Activated CD4-positive, alpha-beta T cell treated with anti-CD3 and anti-CD28 coated beads for 1 hour (primary cell): ENCODE data around the gene EPHA2.

Experiments
- DNase-seq: peaks from one replicate; pipeline ENCODE4 v3.0.0-alpha.2; 2020

Gene EPHA2

GRCh38 chr1:16133007-16133961 lies 22.6 kb downstream of the EPHA2 start:
- DNase-seq, result no peak

- DNase-seq, result no peak
These were observed 23.5 kb downstream of the EPHA2 start for GRCh38 chr1:16132325-16132785.

GRCh38 chr1:16131636-16132324 lies 24.1 kb downstream of the EPHA2 start:
- DNase-seq, result no peak

- no peak for DNase-seq
These were observed 25.0 kb downstream of the EPHA2 start for GRCh38 chr1:16130827-16131226.

- DNase-seq, result no peak
These were observed 25.8 kb downstream of the EPHA2 start for GRCh38 chr1:16129921-16130543.

GRCh38 chr1:16129316-16129715 lies 26.6 kb downstream of the EPHA2 start:
- DNase-seq, result no peak

- no peak for DNase-seq
These were observed 27.5 kb downstream of the EPHA2 start for GRCh38 chr1:16128338-16128741.

GRCh38 chr1:16127676-16128337 lies 28.1 kb downstream of the EPHA2 start:
- no peak for DNase-seq

- DNase-seq, result no peak
These were observed 28.9 kb downstream of the EPHA2 start for GRCh38 chr1:16126743-16127515.

GRCh38 chr1:16126160-16126559 lies 29.7 kb downstream of the EPHA2 start:
- no peak for DNase-seq

- no peak for DNase-seq
These were observed 30.4 kb downstream of the EPHA2 start for GRCh38 chr1:16125483-16125882.

- no peak for DNase-seq
These were observed 30.8 kb downstream of the EPHA2 start for GRCh38 chr1:16125088-16125470.

GRCh38 chr1:16124377-16125087 lies 31.3 kb downstream of the EPHA2 start:
- no peak for DNase-seq

GRCh38 chr1:16122916-16123315 lies 33.0 kb downstream of the EPHA2 start:
- no peak for DNase-seq

GRCh38 chr1:16122350-16122881 lies 33.5 kb downstream of the EPHA2 start:
- DNase-seq, result no peak

- DNase-seq, result no peak
These were observed 34.9 kb downstream of the EPHA2 start for GRCh38 chr1:16120940-16121410.

- DNase-seq, result no peak
These were observed 35.5 kb downstream of the EPHA2 start for GRCh38 chr1:16120407-16120806.

GRCh38 chr1:16119926-16120325 lies 35.9 kb downstream of the EPHA2 start:
- DNase-seq, result no peak

GRCh38 chr1:16119504-16119903 lies 36.4 kb downstream of the EPHA2 start:
- DNase-seq, result no peak

- no peak for DNase-seq
These were observed 37.2 kb downstream of the EPHA2 start for GRCh38 chr1:16118706-16119105.

- no peak for DNase-seq
These were observed 37.9 kb downstream of the EPHA2 start for GRCh38 chr1:16117936-16118335.
